ENCODE data around the gene PLAC9. TPM values are rescaled to one million over a fixed set of nuclear protein-coding genes. Genes with fewer than 3 reads are reported as not detected.
A peak's percentile ranks its signal among the peaks of the same experiment; 100 is the strongest.

The PLAC9 gene
- total RNA-seq, 1 experiment from 2014 or later = not detected

- Mint-ChIP-seq H3K4me1 (ENCODE audit: low read depth, unreplicated experiment) (peaks cover 89% of the 10 kb centered on the region), H3K9me3 (ENCODE audit: low read depth, unreplicated experiment) (no peaks in the 10 kb centered on the region), H3K4me3 (ENCODE audit: low read depth, unreplicated experiment) (peak overlapping the region; percentile 4), H3K27ac (ENCODE audit: unreplicated experiment) (peak overlapping the region; percentile 82), H3K36me3 (ENCODE audit: insufficient read depth, unreplicated experiment) (peaks cover 100% of the 10 kb centered on the region), H3K27me3 (ENCODE audit: unreplicated experiment) (no peaks in the 10 kb centered on the region)
- BruUV-seq (replicated peaks) = no TSS peak
- CTCF ChIA-PET = no interaction called here
- peak; percentile 30 for TF ChIP-seq CTCF (IDR thresholded peaks at IDR 0.05; ENCODE audit: unreplicated experiment)
- intact Hi-C loops (cut with micrococcal nuclease; ENCODE audit: unreplicated experiment) = no loop called here
- no peak for DNase-seq
Observed at GRCh38 chr10:80161321-80162083, 29.0 kb downstream of the PLAC9 start.

DNA sequence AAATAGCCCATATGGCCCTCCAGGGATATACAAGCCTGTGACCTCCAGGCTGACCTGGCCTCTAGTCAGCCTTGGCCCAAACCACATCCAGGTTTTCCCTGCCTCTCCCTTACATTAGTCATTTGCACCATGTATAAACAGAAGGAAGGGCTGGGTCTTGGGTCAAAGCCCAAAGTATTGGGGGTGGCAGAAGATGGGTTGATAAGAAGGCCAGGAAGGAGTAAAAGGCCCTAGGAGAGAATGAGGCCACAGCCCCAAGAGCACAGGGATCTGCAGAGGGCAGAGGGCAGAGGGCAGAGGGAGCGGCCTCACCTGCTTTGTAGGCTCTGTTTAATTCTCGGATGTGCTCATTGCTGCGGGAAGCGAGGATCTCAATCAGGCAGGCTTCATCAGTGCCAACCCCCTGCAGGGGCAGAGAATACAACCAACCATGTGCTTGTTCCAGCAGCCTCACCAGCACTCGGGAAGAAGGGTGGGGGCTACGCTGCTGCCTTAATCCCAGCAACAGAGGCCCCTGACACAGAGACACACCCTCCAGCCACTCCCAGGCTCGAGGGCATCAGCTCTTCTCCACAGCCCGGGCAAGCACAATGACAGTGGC lies 31.3 kb downstream of the PLAC9 start:
- no TSS peak for BruUV-seq (replicated peaks)
- intact Hi-C loops (cut with micrococcal nuclease; ENCODE audit: unreplicated experiment) = no loop called here
- no peak for TF ChIP-seq CTCF (IDR thresholded peaks at IDR 0.05; ENCODE audit: unreplicated experiment)
- H3K27ac Mint-ChIP-seq (ENCODE audit: unreplicated experiment) = peak overlapping the region; percentile 82
- DNase-seq = no peak
- no peaks in the 10 kb centered on the region for H3K27me3 Mint-ChIP-seq (ENCODE audit: unreplicated experiment)
- CTCF ChIA-PET = no interaction called here
- H3K4me3 Mint-ChIP-seq (ENCODE audit: low read depth, unreplicated experiment) = peak overlapping the region; percentile 33
- H3K36me3 Mint-ChIP-seq (ENCODE audit: insufficient read depth, unreplicated experiment) = peaks cover 100% of the 10 kb centered on the region
- no peaks in the 10 kb centered on the region for H3K9me3 Mint-ChIP-seq (ENCODE audit: low read depth, unreplicated experiment)
- peaks cover 95% of the 10 kb centered on the region for H3K4me1 Mint-ChIP-seq (ENCODE audit: low read depth, unreplicated experiment)

GRCh38 chr10:80164596-80164995 lies 32.1 kb downstream of the PLAC9 start:
- intact Hi-C loops (cut with micrococcal nuclease; ENCODE audit: unreplicated experiment) = no loop called here
- Mint-ChIP-seq H3K9me3 (ENCODE audit: low read depth, unreplicated experiment) (no peaks in the 10 kb centered on the region), H3K4me1 (ENCODE audit: low read depth, unreplicated experiment) (peaks cover 93% of the 10 kb centered on the region), H3K27ac (ENCODE audit: unreplicated experiment) (peak overlapping the region; percentile 82), H3K36me3 (ENCODE audit: insufficient read depth, unreplicated experiment) (peaks cover 100% of the 10 kb centered on the region), H3K4me3 (ENCODE audit: low read depth, unreplicated experiment) (no peak overlapping the region), H3K27me3 (ENCODE audit: unreplicated experiment) (no peaks in the 10 kb centered on the region)
- no TSS peak for BruUV-seq (replicated peaks)
- DNase-seq = no peak
- CTCF ChIA-PET = interaction anchor here (1.3 kb wide), 1 partner anchor 13 kb away, joined by 3 read pairs; no protein-coding TSS in a partner anchor
- TF ChIP-seq CTCF (IDR thresholded peaks at IDR 0.05; ENCODE audit: unreplicated experiment) = no peak

DNA sequence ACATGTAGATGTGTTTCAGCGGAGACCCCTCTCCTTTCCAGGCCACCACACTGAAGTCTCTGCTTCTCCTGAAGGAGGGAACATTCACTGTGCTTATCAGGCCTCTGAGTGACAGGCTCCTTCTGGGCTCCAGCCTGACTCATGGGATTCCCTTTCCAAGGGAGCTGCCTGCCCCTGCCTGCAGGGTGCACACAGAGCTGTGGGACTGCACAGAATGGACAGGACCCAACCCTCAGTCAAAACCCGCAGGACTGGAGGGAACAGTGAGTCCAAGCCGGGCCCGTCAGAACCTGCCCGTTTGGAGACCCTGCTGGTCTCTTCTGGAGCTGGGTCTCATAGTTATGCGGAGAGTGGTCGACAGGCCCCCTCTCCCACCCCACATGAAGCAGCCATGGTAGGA lies 32.6 kb downstream of the PLAC9 start:
- H3K27me3 Mint-ChIP-seq (ENCODE audit: unreplicated experiment) = no peaks in the 10 kb centered on the region
- no peak overlapping the region for H3K4me3 Mint-ChIP-seq (ENCODE audit: low read depth, unreplicated experiment)
- no peak for DNase-seq
- intact Hi-C loops (cut with micrococcal nuclease; ENCODE audit: unreplicated experiment) = no loop called here
- TF ChIP-seq CTCF (IDR thresholded peaks at IDR 0.05; ENCODE audit: unreplicated experiment) = no peak
- peaks cover 100% of the 10 kb centered on the region for H3K36me3 Mint-ChIP-seq (ENCODE audit: insufficient read depth, unreplicated experiment)
- peaks cover 93% of the 10 kb centered on the region for H3K4me1 Mint-ChIP-seq (ENCODE audit: low read depth, unreplicated experiment)
- no peaks in the 10 kb centered on the region for H3K9me3 Mint-ChIP-seq (ENCODE audit: low read depth, unreplicated experiment)
- CTCF ChIA-PET = interaction anchor here (0.6 to 1.3 kb wide), 2 partner anchors 13 to 57 kb away, joined by 3 read pairs; no protein-coding TSS in a partner anchor
- no TSS peak for BruUV-seq (replicated peaks)
- H3K27ac Mint-ChIP-seq (ENCODE audit: unreplicated experiment) = no peak overlapping the region

All from Calu3 (cell line).